Vagina (tissue), 2 donors: ENCODE results near the gene UBTD1.

ENCODE experiments used
- CTCF ChIP-seq, 3 experiments: fragments of 450-650 bp in 2 of 3; fragments of 200-600 bp in 1 of 3; sonication (generic) in 1 of 3; IDR thresholded peaks; one replicate each; pipeline ENCODE4 v1.5.1; 2017 to 2019; ENCODE audit warnings: antibody characterized with exemption in 3 of 3, mild to moderate bottlenecking in 2 of 3, moderate library complexity in 2 of 3
- POLR2A ChIP-seq, 2 donors: fragments of 450-650 bp; IDR thresholded peaks; one replicate each; pipeline ENCODE4 v1.6.1; 2017; ENCODE audit warnings: antibody characterized with exemption in 2 of 2, mild to moderate bottlenecking in 2 of 2, moderate library complexity in 2 of 2
- POLR2AphosphoS5 ChIP-seq, 2 donors: sonication (generic); formaldehyde crosslinking; IDR thresholded peaks; one replicate each; pipeline ENCODE4 v1.9.0; 2017; ENCODE audit warnings: antibody characterized with exemption in 2 of 2, mild to moderate bottlenecking in 2 of 2, low read depth in 1 of 2; ENCODE audit not compliant: insufficient read depth in 1 of 2

GRCh38 chr10:97518301-97519043 lies 19.7 kb downstream of the UBTD1 start:
- TF ChIP-seq CTCF (IDR thresholded peaks at IDR 0.05) (no peak), POLR2AphosphoS5 (IDR thresholded peaks at IDR 0.05; ENCODE audit: insufficient read depth in 1 of 2, low read depth in 1 of 2) (no peak), POLR2A (IDR thresholded peaks at IDR 0.05) (no peak)
